K562 (cell line): ENCODE data around the gene SLC35E3.

ENCODE experiments used
- CREB1 ChIP-seq, 2 experiments: sonication (generic) in 1 of 2; formaldehyde crosslinking in 1 of 2; IDR thresholded peaks; 2 replicates each; pipeline versions ENCODE4 v1.6.1 to v1.8.0; 2012 to 2022; ENCODE audit warnings: inconsistent platforms in 1 of 2, mild to moderate bottlenecking in 1 of 2, missing genetic modification reagents in 1 of 2, moderate library complexity in 1 of 2
- GABPA ChIP-seq: fragments of 200-800 bp; sonication (Bioruptor generic); conservative IDR thresholded peaks from 2 replicates; pipeline ENCODE4 v1.6.1; 2016; ENCODE audit warnings: low read depth, missing genetic modification characterization, missing compliant biosample characterization
- KDM1A ChIP-seq, 2 experiments: fragments of 450-650 bp; IDR thresholded peaks; 2 replicates each; pipeline ENCODE4 v1.6.1; 2016; ENCODE audit warnings: mild to moderate bottlenecking in 2 of 2
- PHTF2 ChIP-seq: fragments of 250-450 bp; sonication (Bioruptor Pico); IDR thresholded peaks from 2 replicates; pipeline ENCODE4 v1.5.0; 2021; ENCODE audit warnings: mild to moderate bottlenecking
- POLR2A ChIP-seq: fragments of 450-650 bp; conservative IDR thresholded peaks from 2 replicates; pipeline ENCODE4 v1.6.1; 2016
- SRSF3 ChIP-seq: fragments of 200-400 bp; formaldehyde crosslinking; IDR thresholded peaks from 2 replicates; pipeline ENCODE4 v1.6.1; 2016; ENCODE audit warnings: mild to moderate bottlenecking, low read length, moderate library complexity; ENCODE audit not compliant: insufficient read depth
- SRSF7 ChIP-seq: fragments of 200-400 bp; formaldehyde crosslinking; optimal IDR thresholded peaks from 2 replicates; pipeline ENCODE3; 2017; ENCODE audit warnings: mild to moderate bottlenecking, low read depth, low read length
- TGIF2 ChIP-seq: sonication (generic); formaldehyde crosslinking; IDR thresholded peaks from 2 replicates; pipeline ENCODE4 v1.8.1; 2022; ENCODE audit warnings: mild to moderate bottlenecking, missing genetic modification reagents, moderate library complexity
- ZBTB1 ChIP-seq: sonication (generic); formaldehyde crosslinking; IDR thresholded peaks from 2 replicates; pipeline ENCODE4 v1.8.1; 2023; ENCODE audit warnings: missing genetic modification reagents, low read depth, mild to moderate bottlenecking, borderline replicate concordance
- ZNF217 ChIP-seq: sonication (generic); formaldehyde crosslinking; IDR thresholded peaks from 2 replicates; pipeline ENCODE4 v1.8.0; 2022; ENCODE audit warnings: mild to moderate bottlenecking, missing genetic modification reagents
- TF ChIP-seq, protein P1 (sequence below), 3 experiments: fragments of 200-800 bp in 1 of 3; fragments of 250-450 bp in 1 of 3; fragments of 450-650 bp in 1 of 3; sonication (Bioruptor Pico) in 1 of 3; sonication (Bioruptor generic) in 1 of 3; formaldehyde crosslinking in 1 of 3; IDR thresholded peaks; 2 replicates each; pipeline versions ENCODE4 v1.6.1 to v1.8.0; 2016 to 2022; ENCODE audit warnings: mild to moderate bottlenecking in 2 of 3, missing genetic modification characterization in 2 of 3, missing compliant biosample characterization in 1 of 3, moderate library complexity in 1 of 3
- TF ChIP-seq, protein P2 (sequence below): fragments of 250-450 bp; sonication (Bioruptor Pico); IDR thresholded peaks from 2 replicates; pipeline ENCODE4 v1.8.0; 2022; ENCODE audit warnings: moderate library complexity, mild to moderate bottlenecking, inconsistent platforms
- TF ChIP-seq, protein P3 (sequence below): sonication (generic); formaldehyde crosslinking; IDR thresholded peaks from 2 replicates; pipeline ENCODE4 v1.8.0; 2022; ENCODE audit warnings: mild to moderate bottlenecking, missing genetic modification reagents

DNA sequence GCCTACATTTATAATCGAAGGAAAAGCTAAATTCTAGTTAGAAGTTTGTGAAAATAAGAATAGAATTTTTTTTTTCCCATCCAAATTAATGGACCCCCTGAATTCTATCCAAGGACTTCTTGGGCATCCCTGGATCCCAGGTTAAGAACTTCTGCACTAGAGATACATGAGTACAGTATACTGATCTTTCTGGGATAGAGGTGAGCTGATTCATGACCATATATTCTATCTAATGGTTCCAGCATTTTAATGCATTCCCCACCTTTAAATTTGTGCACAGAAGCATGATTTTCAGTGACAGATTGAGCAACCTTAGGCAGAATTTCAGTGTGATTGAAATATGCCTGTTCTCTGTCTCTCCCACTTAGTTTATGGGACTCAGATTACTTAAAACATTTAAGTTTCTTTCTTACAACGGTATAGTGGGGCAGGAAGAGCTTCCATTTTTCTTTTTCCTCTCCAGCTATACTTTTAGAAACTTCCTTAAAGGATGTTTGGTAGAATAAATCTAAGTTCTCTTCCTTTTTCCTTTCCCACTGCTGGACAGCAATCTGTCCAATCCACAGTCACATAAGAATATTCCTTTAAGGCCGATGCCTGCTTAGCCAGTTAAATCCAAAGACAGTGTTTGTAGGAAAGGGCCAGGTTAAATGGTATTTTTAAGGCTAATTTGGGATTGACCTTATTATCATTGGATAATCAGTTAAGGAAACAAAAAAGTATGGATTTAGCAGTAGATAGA lies 68.7 kb downstream of the SLC35E3 start:
- TF ChIP-seq POLR2A, result no peak
- no peak for TF ChIP-seq CREB1 (IDR thresholded peaks at IDR 0.05)
- TF ChIP-seq CREB1 (CRISPR knock-in tag; IDR thresholded peaks at IDR 0.05), result no peak
- TF ChIP-seq, protein P1, sequence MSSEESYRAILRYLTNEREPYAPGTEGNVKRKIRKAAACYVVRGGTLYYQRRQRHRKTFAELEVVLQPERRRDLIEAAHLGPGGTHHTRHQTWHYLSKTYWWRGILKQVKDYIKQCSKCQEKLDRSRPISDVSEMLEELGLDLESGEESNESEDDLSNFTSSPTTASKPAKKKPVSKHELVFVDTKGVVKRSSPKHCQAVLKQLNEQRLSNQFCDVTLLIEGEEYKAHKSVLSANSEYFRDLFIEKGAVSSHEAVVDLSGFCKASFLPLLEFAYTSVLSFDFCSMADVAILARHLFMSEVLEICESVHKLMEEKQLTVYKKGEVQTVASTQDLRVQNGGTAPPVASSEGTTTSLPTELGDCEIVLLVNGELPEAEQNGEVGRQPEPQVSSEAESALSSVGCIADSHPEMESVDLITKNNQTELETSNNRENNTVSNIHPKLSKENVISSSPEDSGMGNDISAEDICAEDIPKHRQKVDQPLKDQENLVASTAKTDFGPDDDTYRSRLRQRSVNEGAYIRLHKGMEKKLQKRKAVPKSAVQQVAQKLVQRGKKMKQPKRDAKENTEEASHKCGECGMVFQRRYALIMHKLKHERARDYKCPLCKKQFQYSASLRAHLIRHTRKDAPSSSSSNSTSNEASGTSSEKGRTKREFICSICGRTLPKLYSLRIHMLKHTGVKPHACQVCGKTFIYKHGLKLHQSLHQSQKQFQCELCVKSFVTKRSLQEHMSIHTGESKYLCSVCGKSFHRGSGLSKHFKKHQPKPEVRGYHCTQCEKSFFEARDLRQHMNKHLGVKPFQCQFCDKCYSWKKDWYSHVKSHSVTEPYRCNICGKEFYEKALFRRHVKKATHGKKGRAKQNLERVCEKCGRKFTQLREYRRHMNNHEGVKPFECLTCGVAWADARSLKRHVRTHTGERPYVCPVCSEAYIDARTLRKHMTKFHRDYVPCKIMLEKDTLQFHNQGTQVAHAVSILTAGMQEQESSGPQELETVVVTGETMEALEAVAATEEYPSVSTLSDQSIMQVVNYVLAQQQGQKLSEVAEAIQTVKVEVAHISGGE (CRISPR knock-in tag; IDR thresholded peaks at IDR 0.05), result no peak
- no peak for TF ChIP-seq ZBTB1 (CRISPR knock-in tag)
- TF ChIP-seq TGIF2 (CRISPR knock-in tag), result no peak
- TF ChIP-seq, protein P2, sequence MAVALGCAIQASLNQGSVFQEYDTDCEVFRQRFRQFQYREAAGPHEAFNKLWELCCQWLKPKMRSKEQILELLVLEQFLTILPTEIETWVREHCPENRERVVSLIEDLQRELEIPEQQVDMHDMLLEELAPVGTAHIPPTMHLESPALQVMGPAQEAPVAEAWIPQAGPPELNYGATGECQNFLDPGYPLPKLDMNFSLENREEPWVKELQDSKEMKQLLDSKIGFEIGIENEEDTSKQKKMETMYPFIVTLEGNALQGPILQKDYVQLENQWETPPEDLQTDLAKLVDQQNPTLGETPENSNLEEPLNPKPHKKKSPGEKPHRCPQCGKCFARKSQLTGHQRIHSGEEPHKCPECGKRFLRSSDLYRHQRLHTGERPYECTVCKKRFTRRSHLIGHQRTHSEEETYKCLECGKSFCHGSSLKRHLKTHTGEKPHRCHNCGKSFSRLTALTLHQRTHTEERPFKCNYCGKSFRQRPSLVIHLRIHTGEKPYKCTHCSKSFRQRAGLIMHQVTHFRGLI, result no peak
- no peak for TF ChIP-seq GABPA
- TF ChIP-seq, protein P3, sequence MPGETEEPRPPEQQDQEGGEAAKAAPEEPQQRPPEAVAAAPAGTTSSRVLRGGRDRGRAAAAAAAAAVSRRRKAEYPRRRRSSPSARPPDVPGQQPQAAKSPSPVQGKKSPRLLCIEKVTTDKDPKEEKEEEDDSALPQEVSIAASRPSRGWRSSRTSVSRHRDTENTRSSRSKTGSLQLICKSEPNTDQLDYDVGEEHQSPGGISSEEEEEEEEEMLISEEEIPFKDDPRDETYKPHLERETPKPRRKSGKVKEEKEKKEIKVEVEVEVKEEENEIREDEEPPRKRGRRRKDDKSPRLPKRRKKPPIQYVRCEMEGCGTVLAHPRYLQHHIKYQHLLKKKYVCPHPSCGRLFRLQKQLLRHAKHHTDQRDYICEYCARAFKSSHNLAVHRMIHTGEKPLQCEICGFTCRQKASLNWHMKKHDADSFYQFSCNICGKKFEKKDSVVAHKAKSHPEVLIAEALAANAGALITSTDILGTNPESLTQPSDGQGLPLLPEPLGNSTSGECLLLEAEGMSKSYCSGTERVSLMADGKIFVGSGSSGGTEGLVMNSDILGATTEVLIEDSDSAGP (CRISPR knock-in tag), result no peak
- no peak for TF ChIP-seq PHTF2 (CRISPR knock-in tag)
- no peak for TF ChIP-seq SRSF3
- no peak for TF ChIP-seq ZNF217 (CRISPR knock-in tag)
- no peak for TF ChIP-seq SRSF7
- no peak for TF ChIP-seq KDM1A (IDR thresholded peaks at IDR 0.05)
